ENCODE data around the gene TF. TPM values are rescaled to one million over a fixed set of nuclear protein-coding genes. Genes with fewer than 3 reads are reported as not detected.

TF gene
- total RNA-seq, 1 donor from 2014 or later, result 3.1 TPM

DNA sequence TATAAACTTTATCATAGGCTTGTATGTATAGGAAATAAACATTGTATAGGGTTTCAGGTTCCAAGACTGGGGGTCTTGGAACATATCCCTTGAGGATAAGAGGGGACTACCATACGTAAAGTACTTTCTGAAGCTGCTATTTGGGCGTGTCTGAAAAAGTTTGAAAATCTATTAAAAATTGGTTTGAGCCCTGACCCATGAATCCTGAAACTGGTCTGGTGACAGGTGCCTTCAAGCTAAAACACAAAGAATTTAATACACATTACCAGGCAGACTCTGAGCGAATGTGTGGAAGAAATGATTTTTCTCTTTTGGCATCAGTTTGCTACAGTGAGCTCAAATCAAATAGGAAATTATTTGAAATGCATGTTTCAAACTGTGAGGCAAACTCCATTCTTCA lies 16.3 kb downstream of the TF start:
- Histone ChIP-seq H3K9me3 (ENCODE audit: control insufficient read depth in 3 of 3, low read length in 3 of 3) (no peaks in the 10 kb centered on the region), H3K4me3 (ENCODE audit: low read length in 3 of 3) (no peak overlapping the region), H3K4me1 (ENCODE audit: control insufficient read depth in 3 of 3, insufficient read depth in 3 of 3, low read length in 3 of 3) (peaks cover 3 to 13% (median 4%) of the 10 kb centered on the region in 3 donors), H3K27me3 (ENCODE audit: control insufficient read depth in 3 of 3, insufficient read depth in 3 of 3, low read length in 3 of 3) (no peaks in the 10 kb centered on the region), H3K9ac (ENCODE audit: low read depth in 1 of 3, low read length in 3 of 3) (no peak overlapping the region), H3K36me3 (ENCODE audit: control insufficient read depth in 3 of 3, insufficient read depth in 3 of 3, low read length in 3 of 3) (no peaks in the 10 kb centered on the region), H3K27ac (ENCODE audit: low read depth, low read length) (no peak overlapping the region)

DNA sequence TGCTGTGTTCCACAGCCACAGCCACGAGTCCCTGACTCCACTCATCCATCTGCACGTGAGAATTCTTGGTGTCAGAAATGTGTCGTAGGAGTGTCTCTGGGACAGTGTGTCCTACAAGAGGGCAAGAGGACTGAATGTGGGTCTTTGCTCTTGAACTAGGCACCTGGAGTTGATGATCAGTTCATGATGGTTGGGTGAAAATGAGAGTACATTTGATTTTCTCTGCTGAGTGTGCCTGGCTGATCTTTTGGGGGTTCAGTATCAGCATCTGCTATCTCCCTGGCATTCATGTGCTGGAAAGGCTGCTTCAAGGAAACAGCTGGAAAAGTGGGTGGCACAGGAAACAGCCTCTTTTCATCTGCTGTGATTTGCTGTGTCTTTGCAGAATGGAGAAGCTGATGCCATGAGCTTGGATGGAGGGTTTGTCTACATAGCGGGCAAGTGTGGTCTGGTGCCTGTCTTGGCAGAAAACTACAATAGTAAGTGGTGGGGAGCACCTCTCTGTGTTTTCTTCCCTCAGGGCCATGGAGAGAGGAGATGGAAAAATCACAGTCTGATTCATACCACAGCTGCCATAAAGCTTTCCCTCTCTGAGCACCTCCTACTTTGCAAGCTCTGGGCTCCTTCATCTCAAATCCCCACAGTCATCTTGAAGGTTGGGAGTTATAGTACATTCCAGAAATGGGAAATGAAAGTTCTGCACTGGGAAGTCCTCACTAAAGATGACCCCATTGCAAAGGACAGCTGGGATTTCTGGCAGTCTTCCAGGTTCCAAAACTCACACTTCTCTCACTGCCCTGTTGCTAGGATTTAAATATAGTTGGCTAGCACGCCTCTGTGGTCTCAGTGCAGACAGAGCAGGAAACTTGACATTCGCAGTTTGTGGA lies 17.8 kb downstream of the TF start:
- no peak overlapping the region for H3K27ac ChIP-seq (ENCODE audit: low read depth, low read length)
- H3K27me3 ChIP-seq (ENCODE audit: control insufficient read depth in 3 of 3, insufficient read depth in 3 of 3, low read length in 3 of 3), result no peaks in the 10 kb centered on the region
- no peak overlapping the region for H3K4me3 ChIP-seq (ENCODE audit: low read length in 3 of 3)
- no peaks in the 10 kb centered on the region for H3K36me3 ChIP-seq (ENCODE audit: control insufficient read depth in 3 of 3, insufficient read depth in 3 of 3, low read length in 3 of 3)
- H3K9me3 ChIP-seq (ENCODE audit: control insufficient read depth in 3 of 3, low read length in 3 of 3), result no peaks in the 10 kb centered on the region
- H3K4me1 ChIP-seq (ENCODE audit: control insufficient read depth in 3 of 3, insufficient read depth in 3 of 3, low read length in 3 of 3), result peaks cover 3 to 13% (median 4%) of the 10 kb centered on the region in 3 donors
- H3K9ac ChIP-seq (ENCODE audit: low read depth in 1 of 3, low read length in 3 of 3), result no peak overlapping the region

DNA sequence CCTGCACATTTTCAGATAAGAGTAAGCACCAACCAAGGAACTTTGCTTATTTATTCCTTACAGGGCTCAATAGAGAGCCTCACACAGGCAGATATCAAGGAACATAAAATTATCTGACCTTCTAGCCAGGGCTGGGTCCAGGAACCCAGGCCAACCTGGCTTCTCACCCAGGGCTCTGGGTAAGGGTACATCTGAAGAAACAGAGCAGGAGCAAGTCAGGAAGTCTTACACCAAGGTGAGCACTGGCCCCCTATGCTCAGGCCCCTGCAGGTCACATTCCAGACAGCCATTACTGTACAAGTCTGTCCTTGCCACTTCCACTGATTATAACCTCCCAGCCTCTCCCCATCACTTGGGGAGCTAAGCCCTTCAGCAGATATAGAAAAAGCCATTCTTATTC lies 19.1 kb downstream of the TF start:
- Histone ChIP-seq H3K4me1 (ENCODE audit: control insufficient read depth in 3 of 3, insufficient read depth in 3 of 3, low read length in 3 of 3) (peaks cover 3 to 13% (median 4%) of the 10 kb centered on the region in 3 donors), H3K9me3 (ENCODE audit: control insufficient read depth in 3 of 3, low read length in 3 of 3) (no peaks in the 10 kb centered on the region), H3K4me3 (ENCODE audit: low read length in 3 of 3) (no peak overlapping the region), H3K27ac (ENCODE audit: low read depth, low read length) (no peak overlapping the region), H3K36me3 (ENCODE audit: control insufficient read depth in 3 of 3, insufficient read depth in 3 of 3, low read length in 3 of 3) (no peaks in the 10 kb centered on the region), H3K27me3 (ENCODE audit: control insufficient read depth in 3 of 3, insufficient read depth in 3 of 3, low read length in 3 of 3) (no peaks in the 10 kb centered on the region), H3K9ac (ENCODE audit: low read depth in 1 of 3, low read length in 3 of 3) (no peak overlapping the region)

DNA sequence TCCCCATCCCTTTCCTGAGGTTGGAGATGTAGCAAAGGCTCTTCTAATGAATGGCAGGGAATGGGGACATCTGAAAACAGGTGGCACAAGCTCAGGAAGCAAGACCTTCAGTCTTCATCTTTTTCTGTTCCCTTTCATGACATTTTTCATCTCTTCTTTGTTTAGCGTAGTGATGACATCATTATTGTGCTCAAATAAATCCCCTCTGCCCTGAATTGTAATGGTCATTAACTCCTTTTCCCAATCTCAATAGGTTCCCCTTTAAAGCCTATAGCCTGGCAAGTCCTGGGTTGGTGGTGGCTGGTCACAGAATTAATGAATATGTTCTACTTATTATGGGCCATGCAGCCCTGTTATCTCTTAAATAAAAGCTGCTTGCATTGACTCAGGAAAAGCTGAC lies 21.4 kb downstream of the TF start:
- H3K9ac ChIP-seq (ENCODE audit: low read depth in 1 of 3, low read length in 3 of 3), result no peak overlapping the region
- H3K36me3 ChIP-seq (ENCODE audit: control insufficient read depth in 3 of 3, insufficient read depth in 3 of 3, low read length in 3 of 3), result no peaks in the 10 kb centered on the region
- H3K27ac ChIP-seq (ENCODE audit: low read depth, low read length), result no peak overlapping the region
- H3K9me3 ChIP-seq (ENCODE audit: control insufficient read depth in 3 of 3, low read length in 3 of 3), result no peaks in the 10 kb centered on the region
- H3K4me1 ChIP-seq (ENCODE audit: control insufficient read depth in 3 of 3, insufficient read depth in 3 of 3, low read length in 3 of 3), result peaks cover 3 to 13% (median 4%) of the 10 kb centered on the region in 3 donors
- H3K4me3 ChIP-seq (ENCODE audit: low read length in 3 of 3), result no peak overlapping the region
- no peaks in the 10 kb centered on the region for H3K27me3 ChIP-seq (ENCODE audit: control insufficient read depth in 3 of 3, insufficient read depth in 3 of 3, low read length in 3 of 3)

DNA sequence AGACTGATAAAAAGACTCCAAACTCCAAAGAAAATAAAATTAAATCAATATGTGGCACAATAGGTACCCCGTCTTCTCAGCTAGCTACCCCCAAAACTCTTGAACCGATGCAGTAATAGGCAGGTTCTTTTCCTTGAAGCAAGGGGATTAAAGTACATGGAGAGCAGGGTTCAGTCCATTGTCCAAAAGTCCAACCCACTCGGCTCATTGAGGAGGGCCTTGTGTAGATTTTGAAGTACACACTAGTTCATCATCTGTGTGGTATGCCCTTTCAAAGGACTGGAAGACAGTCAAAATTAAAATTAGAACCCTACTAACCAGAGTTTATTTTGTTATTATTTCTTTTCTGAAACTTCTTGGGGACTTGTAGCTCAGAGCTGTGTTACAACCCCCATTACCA lies 23.3 kb downstream of the TF start:
- Histone ChIP-seq H3K36me3 (ENCODE audit: control insufficient read depth in 3 of 3, insufficient read depth in 3 of 3, low read length in 3 of 3) (no peaks in the 10 kb centered on the region), H3K27me3 (ENCODE audit: control insufficient read depth in 3 of 3, insufficient read depth in 3 of 3, low read length in 3 of 3) (no peaks in the 10 kb centered on the region), H3K4me3 (ENCODE audit: low read length in 3 of 3) (no peak overlapping the region), H3K27ac (ENCODE audit: low read depth, low read length) (no peak overlapping the region), H3K4me1 (ENCODE audit: control insufficient read depth in 3 of 3, insufficient read depth in 3 of 3, low read length in 3 of 3) (peaks cover 0 to 8% (median 0%) of the 10 kb centered on the region in 3 donors), H3K9me3 (ENCODE audit: control insufficient read depth in 3 of 3, low read length in 3 of 3) (no peaks in the 10 kb centered on the region), H3K9ac (ENCODE audit: low read depth in 1 of 3, low read length in 3 of 3) (no peak overlapping the region)

DNA sequence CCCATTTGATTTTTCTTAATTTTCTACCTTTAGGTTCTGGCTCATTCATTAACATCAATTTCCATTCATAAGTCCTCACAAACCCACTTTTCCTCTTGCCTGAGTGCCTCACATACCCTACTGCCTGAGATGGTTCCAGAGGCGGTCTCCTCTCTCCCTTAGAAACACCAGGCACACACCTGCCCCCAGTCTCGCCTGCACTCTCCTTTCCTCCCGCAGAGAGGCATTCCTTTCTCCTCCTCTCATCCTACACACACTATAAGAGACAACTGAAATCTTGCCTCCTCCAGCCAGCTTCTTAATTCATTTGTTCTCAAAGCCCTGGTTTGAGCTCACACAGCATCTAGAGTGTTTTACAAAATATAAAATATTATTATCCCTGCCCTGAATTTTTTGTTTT lies 27.5 kb downstream of the TF start:
- H3K4me3 ChIP-seq (ENCODE audit: low read length in 3 of 3), result no peak overlapping the region
- H3K36me3 ChIP-seq (ENCODE audit: control insufficient read depth in 3 of 3, insufficient read depth in 3 of 3, low read length in 3 of 3), result no peaks in the 10 kb centered on the region
- H3K9ac ChIP-seq (ENCODE audit: low read depth in 1 of 3, low read length in 3 of 3), result no peak overlapping the region
- H3K27ac ChIP-seq (ENCODE audit: low read depth, low read length), result no peak overlapping the region
- H3K4me1 ChIP-seq (ENCODE audit: control insufficient read depth in 3 of 3, insufficient read depth in 3 of 3, low read length in 3 of 3), result no peaks in the 10 kb centered on the region
- no peaks in the 10 kb centered on the region for H3K9me3 ChIP-seq (ENCODE audit: control insufficient read depth in 3 of 3, low read length in 3 of 3)
- no peaks in the 10 kb centered on the region for H3K27me3 ChIP-seq (ENCODE audit: control insufficient read depth in 3 of 3, insufficient read depth in 3 of 3, low read length in 3 of 3)

DNA sequence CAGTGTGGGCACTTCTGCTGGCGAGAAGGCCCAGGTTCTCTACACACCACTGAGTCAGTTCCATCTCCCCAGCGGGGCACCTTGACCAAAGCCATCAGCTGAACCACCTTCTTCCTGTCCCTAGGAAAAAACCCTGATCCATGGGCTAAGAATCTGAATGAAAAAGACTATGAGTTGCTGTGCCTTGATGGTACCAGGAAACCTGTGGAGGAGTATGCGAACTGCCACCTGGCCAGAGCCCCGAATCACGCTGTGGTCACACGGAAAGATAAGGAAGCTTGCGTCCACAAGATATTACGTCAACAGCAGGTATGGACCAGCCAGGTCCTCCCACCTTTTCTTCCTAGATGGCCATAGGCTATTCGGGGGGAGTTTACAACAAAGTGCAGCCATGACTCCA lies 29.1 kb downstream of the TF start:
- Histone ChIP-seq H3K27me3 (ENCODE audit: control insufficient read depth in 3 of 3, insufficient read depth in 3 of 3, low read length in 3 of 3) (no peaks in the 10 kb centered on the region), H3K4me3 (ENCODE audit: low read length in 3 of 3) (no peak overlapping the region), H3K9ac (ENCODE audit: low read depth in 1 of 3, low read length in 3 of 3) (no peak overlapping the region), H3K36me3 (ENCODE audit: control insufficient read depth in 3 of 3, insufficient read depth in 3 of 3, low read length in 3 of 3) (no peaks in the 10 kb centered on the region), H3K4me1 (ENCODE audit: control insufficient read depth in 3 of 3, insufficient read depth in 3 of 3, low read length in 3 of 3) (no peaks in the 10 kb centered on the region), H3K27ac (ENCODE audit: low read depth, low read length) (no peak overlapping the region), H3K9me3 (ENCODE audit: control insufficient read depth in 3 of 3, low read length in 3 of 3) (no peaks in the 10 kb centered on the region)

DNA sequence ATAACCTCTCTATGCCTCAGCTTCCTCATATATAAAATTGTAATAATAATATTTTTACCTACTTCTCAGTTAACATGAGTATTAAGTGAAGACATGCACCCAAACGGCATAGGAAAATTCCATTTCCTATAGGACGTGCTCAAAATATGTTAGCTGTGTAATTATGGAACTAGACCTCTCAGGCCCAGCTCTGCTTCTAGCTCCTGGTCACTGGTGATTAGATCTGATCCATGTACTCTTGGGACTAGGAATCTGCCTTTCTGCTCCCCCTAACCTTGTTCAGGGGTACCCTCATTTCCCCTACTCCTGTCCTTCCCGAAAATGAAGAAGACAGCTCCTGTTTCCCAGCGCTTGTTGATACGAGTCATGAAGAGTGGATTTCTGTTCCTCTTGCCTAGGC lies 29.6 kb downstream of the TF start:
- Histone ChIP-seq H3K4me1 (ENCODE audit: control insufficient read depth in 3 of 3, insufficient read depth in 3 of 3, low read length in 3 of 3) (no peaks in the 10 kb centered on the region), H3K4me3 (ENCODE audit: low read length in 3 of 3) (no peak overlapping the region), H3K27me3 (ENCODE audit: control insufficient read depth in 3 of 3, insufficient read depth in 3 of 3, low read length in 3 of 3) (no peaks in the 10 kb centered on the region), H3K27ac (ENCODE audit: low read depth, low read length) (no peak overlapping the region), H3K36me3 (ENCODE audit: control insufficient read depth in 3 of 3, insufficient read depth in 3 of 3, low read length in 3 of 3) (no peaks in the 10 kb centered on the region), H3K9me3 (ENCODE audit: control insufficient read depth in 3 of 3, low read length in 3 of 3) (no peaks in the 10 kb centered on the region), H3K9ac (ENCODE audit: low read depth in 1 of 3, low read length in 3 of 3) (no peak overlapping the region)

DNA sequence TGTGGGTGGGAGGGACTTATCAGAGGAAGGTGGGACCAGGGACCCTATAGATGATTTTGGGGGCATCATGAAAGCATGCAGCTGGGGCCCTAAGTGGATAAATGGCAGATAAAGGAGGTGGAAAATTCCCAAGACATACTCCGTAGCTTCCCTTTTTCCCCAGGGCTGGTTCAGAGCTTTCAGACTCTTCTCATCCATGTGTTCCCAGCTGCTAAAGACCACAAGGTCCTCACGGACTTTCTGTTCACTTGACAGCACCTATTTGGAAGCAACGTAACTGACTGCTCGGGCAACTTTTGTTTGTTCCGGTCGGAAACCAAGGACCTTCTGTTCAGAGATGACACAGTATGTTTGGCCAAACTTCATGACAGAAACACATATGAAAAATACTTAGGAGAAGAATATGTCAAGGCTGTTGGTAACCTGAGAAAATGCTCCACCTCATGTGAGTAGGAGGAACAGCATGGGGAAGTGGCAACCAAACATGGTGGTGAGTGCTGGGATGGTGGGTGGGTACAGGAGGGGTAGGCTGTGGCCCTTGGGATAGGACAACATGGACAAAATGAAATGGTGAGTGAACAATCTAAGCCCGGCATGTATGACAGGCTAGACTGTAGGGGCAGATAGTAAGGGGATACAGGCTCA lies 30.7 kb downstream of the TF start:
- Histone ChIP-seq H3K27me3 (ENCODE audit: control insufficient read depth in 3 of 3, insufficient read depth in 3 of 3, low read length in 3 of 3) (no peaks in the 10 kb centered on the region), H3K9ac (ENCODE audit: low read depth in 1 of 3, low read length in 3 of 3) (no peak overlapping the region), H3K9me3 (ENCODE audit: control insufficient read depth in 3 of 3, low read length in 3 of 3) (no peaks in the 10 kb centered on the region), H3K4me3 (ENCODE audit: low read length in 3 of 3) (no peak overlapping the region), H3K27ac (ENCODE audit: low read depth, low read length) (no peak overlapping the region), H3K36me3 (ENCODE audit: control insufficient read depth in 3 of 3, insufficient read depth in 3 of 3, low read length in 3 of 3) (no peaks in the 10 kb centered on the region), H3K4me1 (ENCODE audit: control insufficient read depth in 3 of 3, insufficient read depth in 3 of 3, low read length in 3 of 3) (no peaks in the 10 kb centered on the region)

DNA sequence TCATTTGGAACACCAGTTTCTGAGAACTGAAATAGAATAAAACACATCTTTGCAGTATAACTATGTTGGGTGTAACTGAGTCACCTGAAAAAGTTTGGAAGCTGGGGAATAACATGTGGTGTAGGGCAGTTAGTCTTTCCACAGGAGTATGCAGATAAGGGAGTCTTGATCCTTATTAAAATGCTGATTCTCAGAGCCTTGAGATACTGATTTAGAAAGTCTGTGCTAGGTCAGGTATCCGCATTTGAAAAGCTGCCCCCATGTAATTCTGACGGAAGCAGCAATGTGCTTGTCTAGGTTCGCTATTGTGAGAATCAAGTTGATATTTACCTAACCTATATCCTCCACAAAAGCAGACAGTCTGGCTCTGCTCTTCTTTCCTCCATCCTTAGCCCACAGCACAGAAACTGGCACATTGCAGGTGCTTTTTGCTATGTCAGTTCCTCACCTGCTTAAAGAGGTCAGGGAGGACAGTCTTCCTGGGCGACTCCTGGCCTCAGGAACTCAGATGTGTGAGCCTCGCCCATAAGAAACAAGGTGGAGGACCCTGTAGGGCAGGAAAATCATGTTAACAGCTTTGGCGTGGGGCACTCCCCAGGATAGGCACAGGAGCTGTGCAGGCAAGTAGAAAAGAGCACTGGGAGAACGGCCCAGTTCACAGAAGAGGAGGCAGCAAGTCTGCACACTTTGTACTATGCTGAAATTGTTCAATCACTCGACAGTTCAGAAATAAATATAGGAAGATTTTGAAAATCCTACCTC lies 31.8 kb downstream of the TF start:
- H3K27me3 ChIP-seq (ENCODE audit: control insufficient read depth in 3 of 3, insufficient read depth in 3 of 3, low read length in 3 of 3), result no peaks in the 10 kb centered on the region
- H3K27ac ChIP-seq (ENCODE audit: low read depth, low read length), result no peak overlapping the region
- H3K9ac ChIP-seq (ENCODE audit: low read depth in 1 of 3, low read length in 3 of 3), result no peak overlapping the region
- no peak overlapping the region for H3K4me3 ChIP-seq (ENCODE audit: low read length in 3 of 3)
- H3K4me1 ChIP-seq (ENCODE audit: control insufficient read depth in 3 of 3, insufficient read depth in 3 of 3, low read length in 3 of 3), result no peaks in the 10 kb centered on the region
- no peaks in the 10 kb centered on the region for H3K9me3 ChIP-seq (ENCODE audit: control insufficient read depth in 3 of 3, low read length in 3 of 3)
- no peaks in the 10 kb centered on the region for H3K36me3 ChIP-seq (ENCODE audit: control insufficient read depth in 3 of 3, insufficient read depth in 3 of 3, low read length in 3 of 3)

Measured in skeletal muscle tissue (tissue), 4 donors.